Upper lobe of left lung (tissue), 4 donors: ENCODE measurements around the gene PRRC2C.
"Not testable (repeated sequence)": the region's sequence is repeated elsewhere in the genome, so short reads cannot be mapped to it uniquely, and the experiment has no call there.

Experiments
- POLR2AphosphoS5 ChIP-seq, 2 donors: sonication (generic); formaldehyde crosslinking; IDR thresholded peaks; one replicate each; pipeline ENCODE4 v1.5.1; 2017; ENCODE audit warnings: antibody characterized with exemption in 2 of 2
- TF ChIP-seq, protein P1 (sequence below), 6 experiments: fragments of 450-650 bp in 4 of 6; fragments of 200-600 bp in 2 of 6; sonication (generic) in 2 of 6; IDR thresholded peaks; one replicate each; pipeline ENCODE4 v1.5.1; 2016 to 2019; ENCODE audit warnings: antibody characterized with exemption in 6 of 6

DNA sequence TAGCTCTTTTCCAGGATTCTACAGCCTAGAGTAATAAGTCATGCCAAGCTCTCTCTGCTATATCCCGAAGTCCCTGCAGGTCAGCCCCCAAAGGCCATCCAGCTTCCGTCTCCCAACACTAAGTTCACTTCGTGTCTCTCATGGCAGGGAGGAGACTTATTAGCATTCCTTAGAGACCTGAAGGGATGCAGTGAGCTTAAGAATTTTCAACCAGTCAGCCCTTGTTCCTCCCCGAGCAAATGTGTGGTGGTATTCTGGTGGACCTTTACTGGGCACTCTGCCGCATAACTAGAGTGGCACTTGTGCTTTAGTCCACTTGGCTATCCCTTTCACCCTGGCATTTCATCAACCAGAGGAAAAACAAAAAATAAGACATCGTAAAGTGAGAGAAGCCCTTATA lies 117.7 kb downstream of the PRRC2C start:
- TF ChIP-seq, protein P1, sequence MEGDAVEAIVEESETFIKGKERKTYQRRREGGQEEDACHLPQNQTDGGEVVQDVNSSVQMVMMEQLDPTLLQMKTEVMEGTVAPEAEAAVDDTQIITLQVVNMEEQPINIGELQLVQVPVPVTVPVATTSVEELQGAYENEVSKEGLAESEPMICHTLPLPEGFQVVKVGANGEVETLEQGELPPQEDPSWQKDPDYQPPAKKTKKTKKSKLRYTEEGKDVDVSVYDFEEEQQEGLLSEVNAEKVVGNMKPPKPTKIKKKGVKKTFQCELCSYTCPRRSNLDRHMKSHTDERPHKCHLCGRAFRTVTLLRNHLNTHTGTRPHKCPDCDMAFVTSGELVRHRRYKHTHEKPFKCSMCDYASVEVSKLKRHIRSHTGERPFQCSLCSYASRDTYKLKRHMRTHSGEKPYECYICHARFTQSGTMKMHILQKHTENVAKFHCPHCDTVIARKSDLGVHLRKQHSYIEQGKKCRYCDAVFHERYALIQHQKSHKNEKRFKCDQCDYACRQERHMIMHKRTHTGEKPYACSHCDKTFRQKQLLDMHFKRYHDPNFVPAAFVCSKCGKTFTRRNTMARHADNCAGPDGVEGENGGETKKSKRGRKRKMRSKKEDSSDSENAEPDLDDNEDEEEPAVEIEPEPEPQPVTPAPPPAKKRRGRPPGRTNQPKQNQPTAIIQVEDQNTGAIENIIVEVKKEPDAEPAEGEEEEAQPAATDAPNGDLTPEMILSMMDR (IDR thresholded peaks at IDR 0.05): not testable (repeated sequence)
- TF ChIP-seq POLR2AphosphoS5 (IDR thresholded peaks at IDR 0.05): not testable (repeated sequence)
